HepG2 (cell line): ENCODE results near the gene KHNYN. TPM values are rescaled to one million over a fixed set of nuclear protein-coding genes. Genes with fewer than 3 reads are reported as not detected.

Experiments used
- MAX ChIP-seq: IDR thresholded peaks from 2 replicates; pipeline ENCODE4 v1.6.1; 2012; ENCODE audit warnings: inconsistent platforms
- MAZ ChIP-seq, 2 experiments: sonication (generic) in 1 of 2; formaldehyde crosslinking in 1 of 2; IDR thresholded peaks; 2 replicates each; pipeline versions ENCODE4 v1.5.0 to v1.6.1; 2012 to 2020; ENCODE audit warnings: low read depth in 2 of 2, mild to moderate bottlenecking in 2 of 2, borderline replicate concordance in 1 of 2, improper control_type of control experiment in 1 of 2, low read length in 1 of 2, missing genetic modification reagents in 1 of 2, moderate library complexity in 1 of 2
- NFKBIZ ChIP-seq: IDR thresholded peaks from 2 replicates; pipeline ENCODE4 v1.6.1; 2018; ENCODE audit warnings: missing genetic modification reagents, missing compliant biosample characterization
- PAF1 ChIP-seq: IDR thresholded peaks from 2 replicates; pipeline ENCODE4 v1.6.1; 2016; ENCODE audit warnings: missing genetic modification reagents, missing compliant biosample characterization
- PBX2 ChIP-seq: IDR thresholded peaks from 2 replicates; pipeline ENCODE4 v1.6.1; 2016; ENCODE audit warnings: control low read depth
- RBM39 ChIP-seq: fragments of 200-400 bp; formaldehyde crosslinking; IDR thresholded peaks from one replicate; pipeline ENCODE4 v1.6.1; 2018; ENCODE audit warnings: antibody characterized with exemption, mild to moderate bottlenecking, low read depth, low read length; ENCODE audit not compliant: poor library complexity, severe bottlenecking
- RNF2 ChIP-seq: fragments of 450-650 bp; conservative IDR thresholded peaks from 2 replicates; pipeline ENCODE4 v1.6.1; 2016; ENCODE audit warnings: low read depth
- SALL1 ChIP-seq: sonication (generic); formaldehyde crosslinking; IDR thresholded peaks from 2 replicates; pipeline ENCODE4 v1.8.0; 2022; ENCODE audit warnings: mild to moderate bottlenecking, missing genetic modification reagents
- TEF ChIP-seq: sonication (generic); formaldehyde crosslinking; IDR thresholded peaks from 2 replicates; pipeline ENCODE4 v1.5.0; 2020; ENCODE audit warnings: missing genetic modification reagents
- ZBTB38 ChIP-seq: sonication (generic); formaldehyde crosslinking; IDR thresholded peaks from 2 replicates; pipeline ENCODE4 v1.5.1; 2020; ENCODE audit warnings: mild to moderate bottlenecking, missing genetic modification reagents
- ZBTB4 ChIP-seq: sonication (generic); formaldehyde crosslinking; IDR thresholded peaks from 2 replicates; pipeline ENCODE4 v1.4.0; 2020; ENCODE audit warnings: missing genetic modification reagents, mild to moderate bottlenecking, borderline replicate concordance
- ZFP90 ChIP-seq: sonication (generic); formaldehyde crosslinking; IDR thresholded peaks from 2 replicates; pipeline ENCODE4 v1.8.0; 2022; ENCODE audit warnings: missing genetic modification reagents, mild to moderate bottlenecking, inconsistent platforms, borderline replicate concordance
- ZKSCAN5 ChIP-seq: sonication (generic); formaldehyde crosslinking; IDR thresholded peaks from 2 replicates; pipeline ENCODE4 v1.5.1; 2020; ENCODE audit warnings: mild to moderate bottlenecking, missing genetic modification reagents
- ZNF234 ChIP-seq: sonication (generic); formaldehyde crosslinking; conservative IDR thresholded peaks from 2 replicates; pipeline ENCODE4 v1.5.1; 2020; ENCODE audit warnings: mild to moderate bottlenecking, missing genetic modification reagents
- ZNF580 ChIP-seq: IDR thresholded peaks from 2 replicates; pipeline ENCODE4 v1.6.1; 2016; ENCODE audit warnings: low read depth, borderline replicate concordance
- ZNF883 ChIP-seq: sonication (generic); formaldehyde crosslinking; IDR thresholded peaks from 2 replicates; pipeline ENCODE4 v1.5.1; 2020; ENCODE audit warnings: mild to moderate bottlenecking, missing genetic modification reagents; ENCODE audit errors: not compliant biosample characterization
- ZNF891 ChIP-seq: sonication (generic); formaldehyde crosslinking; IDR thresholded peaks from 2 replicates; pipeline ENCODE4 v1.5.0; 2020; ENCODE audit warnings: mild to moderate bottlenecking, missing genetic modification reagents
- ZUFSP ChIP-seq: sonication (generic); formaldehyde crosslinking; IDR thresholded peaks from 2 replicates; pipeline ENCODE4 v1.9.0; 2021; ENCODE audit warnings: missing genetic modification reagents, mild to moderate bottlenecking, borderline replicate concordance
- polyA plus RNA-seq, 8 experiments: library from polyadenylated mRNA; depleted of rRNA in 3 of 8; stranded (reverse) in 7 of 8; unstranded in 1 of 8; fragments of >200 nt; fragmentation: Illumina TruSeq in 4 of 8; extraction: Trizol in 4 of 8; gene quantifications; 2 replicates each; pipeline versions ENCODE4 v1.2.1 to v1.2.3, GENCODE V29; 2011 to 2016; ENCODE audit warnings: low read depth in 4 of 8, missing spikeins in 1 of 8, mixed read lengths in 1 of 8; ENCODE audit not compliant: insufficient read depth in 1 of 8
- total RNA-seq, 5 experiments: library from RNA; depleted of rRNA; stranded (reverse); fragments of >200 nt; fragmentation: Illumina TruSeq; extraction: Trizol; gene quantifications; 2 replicates each; pipeline ENCODE4 v1.2.3, GENCODE V29; 2016; ENCODE audit warnings: low read depth in 1 of 5

KHNYN gene
- total and polyA plus RNA-seq, 2 of the 13 experiments (the other 11 are each of a cell fraction or from before 2014, with no cell fraction given): 52.8 to 75.7 TPM

- TF ChIP-seq ZUFSP (CRISPR knock-in tag) (no peak), TEF (CRISPR knock-in tag) (no peak), NFKBIZ (CRISPR knock-in tag) (no peak), RBM39 (no peak), ZNF580 (no peak), ZNF883 (CRISPR knock-in tag) (peak; percentile 48), SALL1 (CRISPR knock-in tag) (peak; percentile 40), PAF1 (no peak), PBX2 (CRISPR knock-in tag) (no peak), ZBTB4 (CRISPR knock-in tag) (no peak), MAZ (IDR thresholded peaks at IDR 0.05; ENCODE audit: borderline replicate concordance, low read depth, low read length) (no peak), MAZ (CRISPR knock-in tag; IDR thresholded peaks at IDR 0.05; ENCODE audit: low read depth) (peak; percentile 39; the same call in 1 of the 2 replicates), RNF2 (no peak), ZNF891 (CRISPR knock-in tag) (0 out of 2 replicates have a peak, but pooled peaks have one; percentile 50), ZFP90 (no peak), ZKSCAN5 (CRISPR knock-in tag) (no peak), MAX (0 out of 2 replicates have a peak, but pooled peaks have one; percentile 22), ZNF234 (CRISPR knock-in tag) (no peak), ZBTB38 (CRISPR knock-in tag) (no peak)
Measured at GRCh38 chr14:24398653-24399446, 30.9 kb upstream of the KHNYN start, which contains the start of gene NYNRIN (continued).
